HG03039 (cell line): ENCODE results near the gene TTC31.

Source experiments
- ATAC-seq: cut with Tn5 transposase; IDR thresholded peaks from one replicate; pipeline ENCODE4 v1.9.1; 2021; ENCODE audit warnings: mild to moderate bottlenecking, moderate library complexity; ENCODE audit not compliant: unreplicated experiment

Gene TTC31

GRCh38 chr2:74524955-74525716 is 42.3 kb downstream of the TTC31 start:
- ATAC-seq, result no peak

- ATAC-seq, result no peak
These were observed 43.1 kb downstream of the TTC31 start, which contains the start of gene DQX1 for GRCh38 chr2:74525717-74526648. DQX1 (minus strand) TSS chr2:74526231; CDS start chr2:74525729, 502 bp downstream.

GRCh38 chr2:74526649-74527230 is 43.9 kb downstream of the TTC31 start:
- no peak for ATAC-seq

- ATAC-seq, result no peak
These were observed 44.9 kb downstream of the TTC31 start for GRCh38 chr2:74527741-74528140.

GRCh38 chr2:74528600-74529356 is 45.9 kb downstream of the TTC31 start:
- peak; percentile 7 for ATAC-seq

GRCh38 chr2:74529357-74530238 is 46.7 kb downstream of the TTC31 start, which contains the start of the genes AUP1 and HTRA2:
AUP1 (minus strand) TSS chr2:74529706; CDS start chr2:74529629, 77 bp downstream.
HTRA2 (plus strand) TSS chr2:74529933; CDS start chr2:74530007, 74 bp downstream.
- ATAC-seq, result peak; percentile 73

GRCh38 chr2:74530239-74531187 is 47.6 kb downstream of the TTC31 start:
- ATAC-seq, result no peak

GRCh38 chr2:74531666-74532065 is 48.8 kb downstream of the TTC31 start:
- no peak for ATAC-seq

GRCh38 chr2:74532222-74532621 is 49.3 kb downstream of the TTC31 start:
- no peak for ATAC-seq

- no peak for ATAC-seq
These were observed 50.6 kb downstream of the TTC31 start for GRCh38 chr2:74533464-74533863.

- ATAC-seq, result no peak
These were observed 51.5 kb downstream of the TTC31 start for GRCh38 chr2:74534411-74534810.

- ATAC-seq, result no peak
These were observed 52.6 kb downstream of the TTC31 start for GRCh38 chr2:74535440-74535965.

GRCh38 chr2:74536166-74536950 is 53.5 kb downstream of the TTC31 start:
- no peak for ATAC-seq

GRCh38 chr2:74537140-74537539 is 54.3 kb downstream of the TTC31 start:
- ATAC-seq, result no peak

GRCh38 chr2:74538881-74539339 is 56.0 kb downstream of the TTC31 start:
- no peak for ATAC-seq

- ATAC-seq, result no peak
These were observed 57.4 kb downstream of the TTC31 start for GRCh38 chr2:74540291-74540690.

GRCh38 chr2:74542978-74543377 is 60.1 kb downstream of the TTC31 start:
- ATAC-seq, result no peak
